ENCODE results near the gene CHP2. TPM values are rescaled to one million over a fixed set of nuclear protein-coding genes. Genes with fewer than 3 reads are reported as not detected.

CHP2 gene
- total and polyA plus RNA-seq, 2 of the 13 experiments (the other 11 are each of a cell fraction or from before 2014, with no cell fraction given), result not detected

GRCh38 chr16:23757937-23758619 is 3.3 kb downstream of the CHP2 start:
- Histone ChIP-seq H2AFZ (ENCODE audit: low read length) (no peak overlapping the region), H3K9ac (ENCODE audit: insufficient read depth, low read depth, low read length) (no peak overlapping the region), H4K20me1 (ENCODE audit: insufficient read depth, low read length) (no peaks in the 10 kb centered on the region), H3K4me1 (ENCODE audit: insufficient read depth, low read length) (peaks cover 9% of the 10 kb centered on the region; the same call in 1 of the 2 replicates), H3K27me3 (ENCODE audit: control insufficient read depth in 1 of 2, insufficient read depth in 2 of 2, low read length in 2 of 2) (peaks cover 5 to 24% of the 10 kb centered on the region in 2 experiments; a peak in 4 of 5 replicates), H3K9me3 (ENCODE audit: low read length) (no peaks in the 10 kb centered on the region), H3K79me2 (ENCODE audit: insufficient read depth, low read length) (no peaks in the 10 kb centered on the region), H3K4me2 (ENCODE audit: low read depth, low read length) (no peak overlapping the region), H3K36me3 (replicated peaks in 1 of 2; ENCODE audit: control insufficient read depth in 1 of 2, insufficient read depth in 2 of 2, low read length in 2 of 2) (no peaks in the 10 kb centered on the region), H3K4me3 (replicated peaks in 1 of 3; ENCODE audit: insufficient read depth in 1 of 3, low read depth in 2 of 3, low read length in 3 of 3) (no peak overlapping the region), H3K27ac (ENCODE audit: extremely low read length, insufficient read depth, low read length) (no peak overlapping the region)
- BruUV-seq (replicated peaks), result no TSS peak
- no peak for FAIRE-seq
- in situ Hi-C loops (cut with HindIII; ENCODE audit: extremely low pct_ligation_motif_present, low pct_unique_long_range_greater_than_20kb) (no loop called here), intact Hi-C loops (cut with micrococcal nuclease; ENCODE audit: unreplicated experiment) (no loop called here)
- ChIA-PET CTCF (ENCODE audit: low intra/inter-chr PET ratio, low total read pairs) (no interaction called here), POLR2A (no interaction called here)
- no peak for DNase-seq (ENCODE audit: low spot score)
- peak; percentile 67 for TF ChIP-seq ATF7 (IDR thresholded peaks at IDR 0.05)
- no peak for TF ChIP-seq ATF7 (CRISPR knock-in tag; IDR thresholded peaks at IDR 0.05)
- no peak for TF ChIP-seq POLR2AphosphoS2 (IDR thresholded peaks at IDR 0.05; ENCODE audit: low read depth, low read length)
- 41% methylated on average over 6 of the region's 6 CpGs for WGBS (ENCODE audit: low lambda C conversion rate)
- no peak for ATAC-seq

GRCh38 chr16:23765933-23766332 is 11.1 kb downstream of the CHP2 start:
- DNase-seq (ENCODE audit: low spot score) (no peak), ATAC-seq (no peak), FAIRE-seq (no peak)
- H2AFZ ChIP-seq (ENCODE audit: low read length), result no peak overlapping the region
- peak; percentile 84 for TF ChIP-seq NFE2L2 (IDR thresholded peaks at IDR 0.05; ENCODE audit: low read length)
- no peak for TF ChIP-seq ZNF652 (CRISPR knock-in tag; IDR thresholded peaks at IDR 0.05; ENCODE audit: borderline replicate concordance, low read depth)
- peak; percentile 6 to 17; a peak in 1 of 4 replicates for TF ChIP-seq MAFK (conservative IDR thresholded peaks at IDR 0.05 in 1 of 2, IDR thresholded peaks at IDR 0.05 in 1 of 2; ENCODE audit: low read length in 2 of 2)
- no peak for TF ChIP-seq HMGXB4 (CRISPR knock-in tag; IDR thresholded peaks at IDR 0.05; ENCODE audit: borderline replicate concordance in 1 of 2, low read depth in 1 of 2)
- H4K20me1 ChIP-seq (ENCODE audit: insufficient read depth, low read length), result no peaks in the 10 kb centered on the region
- no peaks in the 10 kb centered on the region for H3K79me2 ChIP-seq (ENCODE audit: insufficient read depth, low read length)
- H3K27ac ChIP-seq (ENCODE audit: extremely low read length, insufficient read depth, low read length), result no peak overlapping the region
- no peaks in the 10 kb centered on the region for H3K4me1 ChIP-seq (ENCODE audit: insufficient read depth, low read length)
- ChIA-PET CTCF (ENCODE audit: low intra/inter-chr PET ratio, low total read pairs) (no interaction called here), POLR2A (no interaction called here)
- no peaks in the 10 kb centered on the region for H3K27me3 ChIP-seq (ENCODE audit: control insufficient read depth in 1 of 2, insufficient read depth in 2 of 2, low read length in 2 of 2)
- intact Hi-C loops (cut with micrococcal nuclease; ENCODE audit: unreplicated experiment) (no loop called here), in situ Hi-C loops (cut with HindIII; ENCODE audit: extremely low pct_ligation_motif_present, low pct_unique_long_range_greater_than_20kb) (no loop called here)
- H3K9ac ChIP-seq (ENCODE audit: insufficient read depth, low read depth, low read length), result no peak overlapping the region
- no peak overlapping the region for H3K4me3 ChIP-seq (replicated peaks in 1 of 3; ENCODE audit: insufficient read depth in 1 of 3, low read depth in 2 of 3, low read length in 3 of 3)
- no peak overlapping the region for H3K4me2 ChIP-seq (ENCODE audit: low read depth, low read length)
- no peaks in the 10 kb centered on the region for H3K9me3 ChIP-seq (ENCODE audit: low read length)
- no TSS peak for BruUV-seq (replicated peaks)
- no peaks in the 10 kb centered on the region for H3K36me3 ChIP-seq (replicated peaks in 1 of 2; ENCODE audit: control insufficient read depth in 1 of 2, insufficient read depth in 2 of 2, low read length in 2 of 2)

All from HepG2 (cell line).